Liver (tissue), 9 donors: Measurements from ENCODE around the gene CEP126. TPM values are rescaled to one million over a fixed set of nuclear protein-coding genes. Genes with fewer than 3 reads are reported as not detected.
A peak's percentile ranks its signal among the peaks of the same experiment; 100 is the strongest.

Experiments used
- DNase-seq: peaks from one replicate; pipeline ENCODE4 v3.0.0-alpha.2; 2017; ENCODE audit warnings: low spot score
- H3K27ac ChIP-seq, 2 donors: one replicate each; pipeline ENCODE4 v1.7.0; 2013; ENCODE audit warnings: inconsistent platforms in 2 of 2, low read length in 2 of 2, control low read depth in 1 of 2, low read depth in 1 of 2, mild to moderate bottlenecking in 1 of 2
- H3K27me3 ChIP-seq, 4 donors: one replicate each; pipeline versions ENCODE4 v1.6.1 to v1.7.0; 2013; ENCODE audit warnings: low read length in 3 of 4, inconsistent platforms in 1 of 4, mild to moderate bottlenecking in 1 of 4, moderate library complexity in 1 of 4; ENCODE audit not compliant: control insufficient read depth in 4 of 4, insufficient read depth in 4 of 4
- H3K36me3 ChIP-seq, 4 donors: one replicate each; pipeline versions ENCODE4 v1.6.1 to v1.7.0; 2013; ENCODE audit warnings: low read length in 3 of 4, mild to moderate bottlenecking in 3 of 4, low read depth in 1 of 4, moderate library complexity in 1 of 4; ENCODE audit not compliant: control insufficient read depth in 4 of 4, insufficient read depth in 3 of 4
- H3K4me1 ChIP-seq, 4 donors: one replicate each; pipeline versions ENCODE4 v1.6.1 to v1.7.0; 2013; ENCODE audit warnings: low read length in 3 of 4, mild to moderate bottlenecking in 3 of 4, moderate library complexity in 1 of 4; ENCODE audit not compliant: control insufficient read depth in 4 of 4, insufficient read depth in 4 of 4
- H3K4me3 ChIP-seq, 3 donors: one replicate each; pipeline versions ENCODE4 v1.6.1 to v1.7.0; 2013; ENCODE audit warnings: low read length in 3 of 3, control low read depth in 1 of 3, low read depth in 1 of 3, mild to moderate bottlenecking in 1 of 3
- H3K9ac ChIP-seq, 2 donors: one replicate each; pipeline ENCODE4 v1.7.0; 2013; ENCODE audit warnings: low read length in 2 of 2, mild to moderate bottlenecking in 2 of 2, moderate library complexity in 2 of 2, control low read depth in 1 of 2, low read depth in 1 of 2
- H3K9me3 ChIP-seq, 4 donors: one replicate each; pipeline versions ENCODE4 v1.6.1 to v1.7.0; 2013; ENCODE audit warnings: low read length in 3 of 4; ENCODE audit not compliant: control insufficient read depth in 4 of 4
- ATF3 ChIP-seq: IDR thresholded peaks from 2 replicates; pipeline ENCODE4 v1.6.1; 2016; ENCODE audit warnings: antibody characterized with exemption
- EGR1 ChIP-seq, 2 donors: IDR thresholded peaks; 2 replicates each; pipeline ENCODE4 v1.6.1; 2016 to 2018; ENCODE audit warnings: antibody characterized with exemption in 2 of 2, low read depth in 2 of 2
- FOXA1 ChIP-seq: IDR thresholded peaks from 2 replicates; pipeline ENCODE4 v1.6.1; 2016; ENCODE audit warnings: antibody characterized with exemption
- FOXA2 ChIP-seq: IDR thresholded peaks from 2 replicates; pipeline ENCODE4 v1.6.1; 2016; ENCODE audit warnings: antibody characterized with exemption
- GABPA ChIP-seq, 2 donors: IDR thresholded peaks in 1 of 2; conservative IDR thresholded peaks in 1 of 2; 2 replicates each; pipeline ENCODE4 v1.6.1; 2016; ENCODE audit warnings: antibody characterized with exemption in 2 of 2, mild to moderate bottlenecking in 1 of 2, moderate library complexity in 1 of 2
- HNF4A ChIP-seq, 2 donors: conservative IDR thresholded peaks; 2 replicates each; pipeline ENCODE4 v1.6.1; 2016; ENCODE audit warnings: antibody characterized with exemption in 2 of 2, mild to moderate bottlenecking in 2 of 2
- HNF4G ChIP-seq: IDR thresholded peaks from 2 replicates; pipeline ENCODE4 v1.6.1; 2016; ENCODE audit warnings: antibody characterized with exemption
- JUND ChIP-seq, 2 donors: IDR thresholded peaks; 2 replicates each; pipeline ENCODE4 v1.6.1; 2016; ENCODE audit warnings: antibody characterized with exemption in 2 of 2
- MAX ChIP-seq: IDR thresholded peaks from 2 replicates; pipeline ENCODE4 v1.6.1; 2016; ENCODE audit warnings: antibody characterized with exemption
- NR2F2 ChIP-seq: IDR thresholded peaks from 2 replicates; pipeline ENCODE4 v1.6.1; 2016; ENCODE audit warnings: antibody characterized with exemption
- RAD21 ChIP-seq, 2 donors: IDR thresholded peaks; 2 replicates each; pipeline ENCODE4 v1.6.1; 2016; ENCODE audit warnings: antibody characterized with exemption in 2 of 2, mild to moderate bottlenecking in 2 of 2
- REST ChIP-seq: IDR thresholded peaks from 2 replicates; pipeline ENCODE4 v1.6.1; 2016; ENCODE audit warnings: antibody characterized with exemption, mild to moderate bottlenecking
- RXRA ChIP-seq, 2 donors: IDR thresholded peaks; 2 replicates each; pipeline ENCODE4 v1.6.1; 2017 to 2018; ENCODE audit warnings: antibody characterized with exemption in 2 of 2, mild to moderate bottlenecking in 1 of 2
- SP1 ChIP-seq: IDR thresholded peaks from 2 replicates; pipeline ENCODE4 v1.6.1; 2018; ENCODE audit warnings: antibody characterized with exemption, mild to moderate bottlenecking
- TAF1 ChIP-seq: conservative IDR thresholded peaks from 2 replicates; pipeline ENCODE4 v1.6.1; 2016; ENCODE audit warnings: antibody characterized with exemption, mild to moderate bottlenecking
- ZBTB33 ChIP-seq: IDR thresholded peaks from 2 replicates; pipeline ENCODE4 v1.6.1; 2016; ENCODE audit warnings: antibody characterized with exemption
- whole genome bisulfite sequencing: extraction: QIAGEN DNeasy Blood & Tissue Kit; methylation state at CpG from one replicate; pipeline ENCODE4 v1.1.7; 2013; 5-methylcytosine and 5-hydroxymethylcytosine counted together
- polyA plus RNA-seq, 2 donors: library from polyadenylated mRNA; stranded (reverse) in 1 of 2; unstranded in 1 of 2; fragments of 200-250 nt in 1 of 2; fragments of >200 nt in 1 of 2; fragmentation: Nextera tagmentation in 1 of 2; extraction: Ambion mirVana in 1 of 2; gene quantifications; one replicate each; pipeline versions ENCODE4 v1.2.1 to v1.2.3, GENCODE V29; 2013 to 2015
- total RNA-seq, 2 donors: library from RNA; depleted of rRNA; stranded (reverse); fragments of >200 nt; gene quantifications; one replicate each; pipeline ENCODE4 v1.2.3, GENCODE V29; 2014
- donor health status: healthy.
- donor health status: healthy.
- donor health status: healthy.
- donor health status: healthy.
- donor health status: healthy.

Gene CEP126
- total and polyA plus RNA-seq, 4 donors, result 0.02 to 0.75 (median 0.16) TPM

GRCh38 chr11:101870510-101870909 is 44.3 kb upstream of the CEP126 start (continued):
- TF ChIP-seq EGR1 (IDR thresholded peaks at IDR 0.05; ENCODE audit: low read depth in 2 of 2), result no peak
- no peak for TF ChIP-seq HNF4A (conservative IDR thresholded peaks at IDR 0.05)
- TF ChIP-seq RAD21 (IDR thresholded peaks at IDR 0.05), result no peak
- TF ChIP-seq MAX, result no peak
- TF ChIP-seq TAF1, result no peak
- TF ChIP-seq RXRA (IDR thresholded peaks at IDR 0.05), result no peak
- TF ChIP-seq GABPA (IDR thresholded peaks at IDR 0.05 in 1 of 2, conservative IDR thresholded peaks at IDR 0.05 in 1 of 2), result no peak
- TF ChIP-seq JUND (IDR thresholded peaks at IDR 0.05), result no peak
- no peak for TF ChIP-seq FOXA1
- no peak for TF ChIP-seq FOXA2

- H3K4me1 ChIP-seq, result peaks cover 0 to 6% (median 2%) of the 10 kb centered on the region in 4 donors
- no peaks in the 10 kb centered on the region for H3K9me3 ChIP-seq
- H3K36me3 ChIP-seq, result no peaks in the 10 kb centered on the region
- no peak overlapping the region for H3K9ac ChIP-seq
- DNase-seq, result no peak
- TF ChIP-seq EGR1 (IDR thresholded peaks at IDR 0.05; ENCODE audit: low read depth in 2 of 2) (no peak), FOXA1 (no peak), JUND (IDR thresholded peaks at IDR 0.05) (no peak), ZBTB33 (no peak), REST (no peak), MAX (no peak), FOXA2 (no peak), ATF3 (no peak), NR2F2 (no peak)
- H3K27ac ChIP-seq, result no peak overlapping the region
- no peaks in the 10 kb centered on the region for H3K27me3 ChIP-seq
- WGBS, result 90% methylated on average over 6 of the region's 6 CpGs
- H3K4me3 ChIP-seq, result no peak overlapping the region
Observed at GRCh38 chr11:101872171-101872882, 42.5 kb upstream of the CEP126 start.

GRCh38 chr11:101880222-101880621 is 34.6 kb upstream of the CEP126 start:
- peak overlapping the region in 1 of 3 donors; percentile 49 for H3K4me3 ChIP-seq
- peaks cover 2 to 10% (median 6%) of the 10 kb centered on the region in 4 donors for H3K4me1 ChIP-seq
- 34% methylated on average over 4 of the region's 4 CpGs for WGBS
- no peaks in the 10 kb centered on the region for H3K9me3 ChIP-seq
- DNase-seq, result no peak
- peak overlapping the region in 1 of 2 donors; percentile 53 for H3K9ac ChIP-seq
- peaks cover 0 to 3% (median 0%) of the 10 kb centered on the region in 4 donors for H3K27me3 ChIP-seq
- H3K36me3 ChIP-seq, result no peaks in the 10 kb centered on the region
- no peak overlapping the region for H3K27ac ChIP-seq
- TF ChIP-seq ZBTB33, result no peak
- TF ChIP-seq GABPA (IDR thresholded peaks at IDR 0.05 in 1 of 2, conservative IDR thresholded peaks at IDR 0.05 in 1 of 2), result no peak
- TF ChIP-seq NR2F2, result no peak
- TF ChIP-seq FOXA2, result no peak
- no peak for TF ChIP-seq REST
- no peak for TF ChIP-seq EGR1 (IDR thresholded peaks at IDR 0.05; ENCODE audit: low read depth in 2 of 2)
- TF ChIP-seq TAF1, result no peak
- TF ChIP-seq FOXA1, result no peak
- no peak for TF ChIP-seq HNF4G
- TF ChIP-seq RAD21 (IDR thresholded peaks at IDR 0.05), result peak; percentile 73 to 78
- TF ChIP-seq HNF4A (conservative IDR thresholded peaks at IDR 0.05), result no peak
- peak; percentile 15 for TF ChIP-seq SP1
- TF ChIP-seq JUND (IDR thresholded peaks at IDR 0.05), result no peak
